ENCODE results near the gene TMEM38B. TPM values are rescaled to one million over a fixed set of nuclear protein-coding genes. Genes with fewer than 3 reads are reported as not detected.

The TMEM38B gene
- total RNA-seq, 1 experiment from 2014 or later: 30.6 TPM

DNA sequence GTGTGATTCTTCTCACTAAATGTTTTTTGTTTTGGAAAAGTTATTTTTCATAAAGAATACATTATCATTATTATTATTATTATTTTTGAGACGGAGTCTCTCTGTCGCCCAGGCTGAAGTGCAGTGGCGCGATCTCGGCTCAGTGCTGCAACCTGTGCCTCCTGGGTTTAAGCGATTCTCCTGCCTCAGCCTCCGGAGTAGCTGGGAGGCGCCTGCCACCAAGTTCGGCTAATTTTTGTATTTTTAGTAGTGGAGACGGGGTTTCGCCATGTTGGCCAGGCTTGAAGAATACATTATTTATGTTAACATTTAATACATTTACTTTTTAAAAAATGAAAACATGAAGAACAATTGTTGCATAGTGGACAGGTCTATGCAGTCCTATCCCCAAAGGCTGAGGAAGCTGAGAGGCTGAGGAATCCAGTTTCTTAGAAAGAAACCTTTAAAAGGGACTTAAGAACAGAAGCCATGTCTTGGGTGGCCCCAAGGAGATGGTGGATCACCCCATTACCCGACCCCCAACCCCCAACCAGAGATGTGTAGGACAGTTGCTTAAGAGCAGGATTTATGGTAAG, 2.0 kb downstream of the TMEM38B start:
- Histone ChIP-seq H3K36me3 (ENCODE audit: control insufficient read depth, insufficient read depth, low read length) (no peaks in the 10 kb centered on the region), H3K27ac (ENCODE audit: low read length) (no peak overlapping the region), H3K27me3 (ENCODE audit: control insufficient read depth, insufficient read depth, low read length) (0 out of 2 replicates have a peak, but pooled peaks cover 4% of the 10 kb centered on the region), H3K4me3 (ENCODE audit: low read depth in 2 of 2, low read length in 2 of 2) (no peak overlapping the region), H3K4me1 (ENCODE audit: control insufficient read depth, insufficient read depth, low read length) (peaks cover 17% of the 10 kb centered on the region), H3K9me3 (ENCODE audit: control insufficient read depth, insufficient read depth, low read depth, low read length) (no peaks in the 10 kb centered on the region)
- DNase-seq (ENCODE audit: low read depth, low spot score): no peak
- intact Hi-C loops (cut with micrococcal nuclease; ENCODE audit: unreplicated experiment): no loop called here
- in situ Hi-C loops (cut with HindIII; ENCODE audit: low pct_unique_long_range_greater_than_20kb, low sequenced_read_pairs): no loop called here
- no peak for TF ChIP-seq TCF7L2 (IDR thresholded peaks at IDR 0.05; ENCODE audit: low read depth, low read length)
- TF ChIP-seq REST (IDR thresholded peaks at IDR 0.05; ENCODE audit: insufficient read depth in 1 of 2, low read depth in 2 of 2, low read length in 1 of 2): no peak
- TF ChIP-seq CTCF (IDR thresholded peaks at IDR 0.05): no peak
- no peak for TF ChIP-seq POLR2AphosphoS5 (IDR thresholded peaks at IDR 0.05; ENCODE audit: low read depth, low read length)
- no peak for TF ChIP-seq SIN3A (IDR thresholded peaks at IDR 0.05; ENCODE audit: borderline replicate concordance, insufficient read depth, low read depth, low read length)
- ATAC-seq: no peak
- BruUV-seq (replicated peaks): no TSS peak
- POLR2A ChIA-PET: no interaction called here
- CTCF ChIA-PET: no interaction called here

GRCh38 chr9:105697871-105698270, 3.5 kb downstream of the TMEM38B start:
- intact Hi-C loops (cut with micrococcal nuclease; ENCODE audit: unreplicated experiment): no loop called here
- Histone ChIP-seq H3K27me3 (ENCODE audit: control insufficient read depth, insufficient read depth, low read length) (0 out of 2 replicates have a peak, but pooled peaks cover 2% of the 10 kb centered on the region), H3K27ac (ENCODE audit: low read length) (no peak overlapping the region), H3K36me3 (ENCODE audit: control insufficient read depth, insufficient read depth, low read length) (no peaks in the 10 kb centered on the region), H3K4me3 (ENCODE audit: low read depth in 2 of 2, low read length in 2 of 2) (no peak overlapping the region), H3K9me3 (ENCODE audit: control insufficient read depth, insufficient read depth, low read depth, low read length) (no peaks in the 10 kb centered on the region), H3K4me1 (ENCODE audit: control insufficient read depth, insufficient read depth, low read length) (peaks cover 17% of the 10 kb centered on the region)
- ChIA-PET CTCF (no interaction called here), POLR2A (no interaction called here)
- in situ Hi-C loops (cut with HindIII; ENCODE audit: low pct_unique_long_range_greater_than_20kb, low sequenced_read_pairs): no loop called here
- ATAC-seq (no peak), DNase-seq (ENCODE audit: low read depth, low spot score) (no peak)
- no TSS peak for BruUV-seq (replicated peaks)
- TF ChIP-seq TCF7L2 (IDR thresholded peaks at IDR 0.05; ENCODE audit: low read depth, low read length) (no peak), CTCF (IDR thresholded peaks at IDR 0.05) (no peak), POLR2AphosphoS5 (IDR thresholded peaks at IDR 0.05; ENCODE audit: low read depth, low read length) (no peak), REST (IDR thresholded peaks at IDR 0.05; ENCODE audit: insufficient read depth in 1 of 2, low read depth in 2 of 2, low read length in 1 of 2) (no peak)

All from Panc1 (cell line).